Chondrocyte (in vitro differentiated cells): ENCODE data around the gene GPR31. TPM values are rescaled to one million over a fixed set of nuclear protein-coding genes. Genes with fewer than 3 reads are reported as not detected.

Source experiments
- DNase-seq: peaks from one replicate; pipeline ENCODE4 v3.0.0; 2021; ENCODE audit warnings: mixed read lengths, low spot score
- H3K27ac Mint-ChIP-seq: one replicate; pipeline ENCODE4 v1.8.0; 2021; ENCODE audit warnings: mild to moderate bottlenecking, moderate library complexity, mixed read lengths; ENCODE audit not compliant: unreplicated experiment
- H3K27me3 Mint-ChIP-seq: 2 replicates; pipeline ENCODE4 v1.8.0; 2021; ENCODE audit warnings: low read depth, mixed read lengths
- H3K36me3 Mint-ChIP-seq: 2 replicates; pipeline ENCODE4 v1.8.0; 2021; ENCODE audit warnings: low read depth, mixed read lengths
- H3K4me1 Mint-ChIP-seq: 2 replicates; pipeline ENCODE4 v1.8.0; 2021; ENCODE audit warnings: low read depth, mild to moderate bottlenecking, mixed read lengths
- H3K4me3 Mint-ChIP-seq: one replicate; pipeline ENCODE4 v1.8.0; 2021; ENCODE audit warnings: mild to moderate bottlenecking, moderate library complexity, mixed read lengths; ENCODE audit not compliant: unreplicated experiment
- H3K9me3 Mint-ChIP-seq: 2 replicates; pipeline ENCODE4 v1.8.0; 2021; ENCODE audit warnings: low read depth, mixed read lengths
- CTCF ChIP-seq: fragments of 200-600 bp; sonication (generic); IDR thresholded peaks from 2 replicates; pipeline ENCODE4 v1.5.0; 2021; ENCODE audit warnings: antibody characterized with exemption, mild to moderate bottlenecking, moderate library complexity
- total RNA-seq: library from RNA; stranded (reverse); gene quantifications from 3 replicates; pipeline ENCODE4 v1.2.1, GENCODE V29; 2021

Gene GPR31
- total RNA-seq, 1 donor from 2014 or later = not detected

- Mint-ChIP-seq H3K4me1 (no peaks in the 10 kb centered on the region), H3K27ac (no peak overlapping the region), H3K27me3 (peaks cover 5% of the 10 kb centered on the region), H3K36me3 (no peaks in the 10 kb centered on the region), H3K4me3 (no peak overlapping the region), H3K9me3 (no peaks in the 10 kb centered on the region)
- TF ChIP-seq CTCF = no peak
- no peak for DNase-seq
These were observed 28.6 kb downstream of the GPR31 start for GRCh38 chr6:167129159-167129558.

- TF ChIP-seq CTCF = no peak
- Mint-ChIP-seq H3K4me1 (no peaks in the 10 kb centered on the region), H3K36me3 (no peaks in the 10 kb centered on the region), H3K27ac (no peak overlapping the region), H3K4me3 (no peak overlapping the region), H3K27me3 (peaks cover 11% of the 10 kb centered on the region), H3K9me3 (no peaks in the 10 kb centered on the region)
- DNase-seq = no peak
These were observed 29.8 kb downstream of the GPR31 start for GRCh38 chr6:167127785-167128531.

DNA sequence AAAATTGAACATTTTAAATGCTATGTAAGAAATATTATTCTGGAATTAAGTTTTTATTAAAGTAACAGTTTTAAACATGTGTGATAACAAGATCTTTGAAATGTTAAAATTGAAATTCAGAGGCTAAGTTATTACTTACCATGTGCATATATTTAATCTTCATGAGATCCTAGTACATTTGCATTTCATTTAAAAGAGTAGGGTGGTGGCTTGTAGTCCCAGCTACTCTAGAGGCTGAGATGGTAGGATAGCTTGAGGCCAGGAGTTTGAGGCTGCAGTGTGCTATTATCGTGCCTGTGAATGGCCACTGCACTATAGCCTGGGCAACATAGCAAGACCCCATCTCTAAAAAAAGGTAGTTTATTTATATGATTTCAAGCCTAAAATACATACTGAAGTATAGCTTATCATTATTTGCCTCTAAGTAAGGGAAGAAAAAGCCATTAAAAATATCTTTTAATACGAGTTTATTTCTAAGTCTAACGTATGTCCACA lies 31.9 kb downstream of the GPR31 start:
- H3K27me3 Mint-ChIP-seq = peaks cover 24% of the 10 kb centered on the region
- TF ChIP-seq CTCF = no peak
- H3K4me1 Mint-ChIP-seq = no peaks in the 10 kb centered on the region

GRCh38 chr6:167125410-167125809 lies 32.4 kb downstream of the GPR31 start:
- H3K4me1 Mint-ChIP-seq = no peaks in the 10 kb centered on the region
- H3K36me3 Mint-ChIP-seq = no peaks in the 10 kb centered on the region
- no peak for TF ChIP-seq CTCF
- DNase-seq = no peak
- no peak overlapping the region for H3K27ac Mint-ChIP-seq
- H3K9me3 Mint-ChIP-seq = no peaks in the 10 kb centered on the region
- H3K4me3 Mint-ChIP-seq = no peak overlapping the region
- peaks cover 24% of the 10 kb centered on the region for H3K27me3 Mint-ChIP-seq

More for the DNA sequence above, 31.9 kb downstream of the GPR31 start:
- Mint-ChIP-seq H3K4me3 (no peak overlapping the region), H3K36me3 (no peaks in the 10 kb centered on the region), H3K9me3 (no peaks in the 10 kb centered on the region), H3K27ac (no peak overlapping the region)
- no peak for DNase-seq

DNA sequence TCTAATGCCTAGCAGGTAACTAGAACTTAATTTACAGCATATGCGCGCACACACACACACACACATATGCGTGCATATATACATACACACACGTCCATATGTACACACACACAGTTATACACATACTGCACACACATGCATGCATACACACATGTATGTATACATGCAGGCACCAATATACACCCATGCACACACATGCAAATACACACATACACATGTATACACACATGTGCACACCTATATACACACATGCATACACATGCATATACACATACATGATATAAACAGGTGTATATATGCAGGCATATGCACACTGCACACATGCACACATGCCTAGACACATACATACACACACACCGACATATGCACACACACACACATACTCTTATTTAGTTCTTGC lies 33.0 kb downstream of the GPR31 start:
- no peak for DNase-seq
- no peak overlapping the region for H3K4me3 Mint-ChIP-seq
- TF ChIP-seq CTCF = no peak
- H3K27me3 Mint-ChIP-seq = peaks cover 24% of the 10 kb centered on the region
- no peaks in the 10 kb centered on the region for H3K36me3 Mint-ChIP-seq
- no peaks in the 10 kb centered on the region for H3K4me1 Mint-ChIP-seq
- no peaks in the 10 kb centered on the region for H3K9me3 Mint-ChIP-seq
- no peak overlapping the region for H3K27ac Mint-ChIP-seq
